NCI-H2196 treated with DMSO at 0.1 percent for 48 hours (cell line): ENCODE data around the gene RET.
"Not testable (repeated sequence)": the region's sequence is repeated elsewhere in the genome, so short reads cannot be mapped to it uniquely, and the experiment has no call there.

Experiments
- DNase-seq: peaks from one replicate; lab custom pipeline; 2025; ENCODE audit not compliant: unreplicated experiment; lab: John Stamatoyannopoulos, UW

Gene RET

DNA sequence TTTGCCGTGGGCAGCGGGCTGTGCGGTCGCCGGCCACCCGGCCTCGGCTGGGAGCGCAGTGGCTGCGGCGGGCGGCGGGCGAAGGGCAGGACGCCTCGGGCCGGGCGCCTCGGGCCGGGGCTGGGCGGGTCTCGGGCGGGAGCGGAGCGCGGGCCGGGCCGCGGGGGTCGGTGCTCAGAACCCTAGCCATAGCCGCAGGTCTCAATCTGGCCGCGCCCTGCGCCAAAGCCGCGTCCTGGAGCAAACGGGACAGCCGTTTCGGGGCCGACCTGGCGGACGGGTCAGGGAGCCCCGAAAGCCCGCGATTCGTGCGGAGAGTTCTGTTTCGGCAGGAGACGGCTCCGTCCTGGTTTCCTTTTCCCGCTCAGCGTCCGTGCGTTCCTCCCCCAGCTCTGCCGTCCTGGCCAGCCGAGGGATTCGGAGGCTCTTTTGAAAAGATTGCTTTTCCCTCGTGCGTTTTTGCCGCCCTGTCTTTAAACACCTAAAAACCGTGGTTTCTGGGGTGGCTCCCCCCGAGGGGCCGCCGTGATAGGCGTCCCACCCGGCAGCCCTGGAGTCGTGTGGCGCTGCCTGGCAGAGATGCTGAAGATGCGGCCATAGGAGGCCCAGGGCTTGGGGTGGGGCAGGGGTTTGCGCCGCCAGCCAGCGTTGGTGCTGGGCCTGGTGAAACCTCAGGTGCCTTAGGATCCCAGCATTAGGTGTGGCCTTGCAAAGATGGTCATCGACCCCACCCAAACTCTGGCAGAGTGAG lies 727 bp downstream of the RET start:
- DNase-seq: no peak

DNA sequence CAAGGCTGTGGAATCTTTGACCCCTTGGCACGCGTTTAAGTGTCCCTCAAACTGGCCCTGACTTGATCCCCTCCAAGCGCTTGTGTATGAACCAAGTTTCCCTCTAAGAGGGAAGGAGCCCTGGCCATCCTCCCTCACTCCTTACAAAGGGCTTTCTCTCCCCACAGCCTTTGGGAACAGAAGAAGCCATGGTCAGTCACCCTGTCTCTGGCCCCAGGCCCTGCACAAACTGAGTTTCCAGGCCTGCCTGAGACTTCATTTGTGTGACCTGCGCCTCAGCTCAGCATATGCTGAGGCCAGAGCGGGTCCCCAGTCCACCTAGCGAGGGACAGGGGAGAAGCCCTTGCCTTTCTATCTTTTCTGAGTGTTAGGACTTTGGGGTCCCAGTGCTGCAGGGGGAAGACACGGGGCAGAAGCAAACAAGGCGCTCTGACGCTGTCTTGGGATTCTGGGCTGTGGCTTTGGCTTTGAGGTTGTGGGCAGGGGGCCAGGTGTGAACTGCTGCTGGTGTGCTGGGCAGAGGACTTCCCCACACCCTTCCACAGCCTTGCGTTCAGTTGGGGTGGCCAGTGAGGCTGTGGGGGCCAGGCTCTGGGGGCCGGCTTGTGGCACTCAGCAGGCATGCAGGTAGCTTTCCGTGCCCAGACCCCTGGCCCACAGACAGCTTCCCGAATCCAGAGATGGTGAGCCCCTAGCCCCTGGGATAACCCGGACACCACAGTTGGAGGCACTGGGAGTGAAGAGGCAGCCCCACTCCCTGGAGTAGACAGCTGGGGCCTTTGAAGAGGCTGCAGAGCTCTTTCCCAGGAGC lies 1.5 kb downstream of the RET start:
- DNase-seq: no peak

DNA sequence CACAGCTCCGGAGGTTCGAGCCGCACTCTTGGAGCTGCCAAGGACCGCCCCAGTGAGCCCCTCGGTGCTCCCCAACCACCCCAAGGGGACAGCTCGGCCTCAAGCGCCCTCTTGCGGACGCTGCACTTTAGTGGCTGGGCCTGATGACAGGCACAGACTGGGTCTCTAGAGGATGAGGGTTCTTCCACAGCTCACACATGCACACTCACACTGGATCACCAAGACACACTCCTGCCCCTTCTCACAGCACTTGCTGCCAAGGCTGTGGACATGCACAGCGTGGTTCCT lies 2.1 kb downstream of the RET start:
- DNase-seq: no peak

DNA sequence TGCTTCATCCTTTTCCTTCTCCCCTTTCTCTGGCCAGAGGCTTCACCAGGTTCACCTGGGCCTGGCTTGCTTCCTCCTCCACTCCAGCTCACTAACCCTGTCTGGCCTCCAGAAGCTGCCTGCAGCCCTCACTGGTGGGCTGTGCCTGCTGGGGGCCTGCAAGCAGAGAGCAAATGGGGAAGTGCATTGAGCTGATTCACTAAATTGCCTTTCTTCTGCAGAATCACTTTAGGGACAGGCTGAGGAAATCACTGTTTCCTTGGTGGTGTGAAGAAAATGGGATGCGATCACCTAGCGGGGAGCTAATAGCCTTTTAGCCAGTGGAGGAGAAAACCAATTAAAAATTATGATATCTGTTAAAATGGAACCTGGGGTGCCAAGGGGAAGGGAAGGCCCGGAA lies 3.0 kb downstream of the RET start:
- DNase-seq: no peak

DNA sequence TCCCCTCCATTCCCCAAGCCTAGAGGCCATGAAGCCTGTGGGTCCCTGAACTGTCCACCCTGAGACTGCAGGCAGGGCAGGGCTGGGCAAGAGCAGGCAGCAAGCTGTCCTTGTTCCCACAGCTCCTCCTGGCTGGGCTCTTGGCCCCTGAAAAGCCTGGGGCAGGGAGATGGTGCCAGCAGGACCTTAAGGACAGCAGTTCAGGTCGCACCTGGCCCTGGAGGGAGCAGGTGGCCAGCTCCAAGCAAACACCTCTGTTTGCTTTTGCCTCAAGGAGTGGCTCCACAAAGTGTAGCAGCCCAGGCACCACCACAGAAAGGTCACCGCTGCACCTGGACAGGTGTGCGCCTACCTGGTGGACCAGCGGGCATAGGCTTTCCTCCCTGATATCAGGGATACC lies 5.2 kb downstream of the RET start:
- DNase-seq: peak; percentile 47

DNA sequence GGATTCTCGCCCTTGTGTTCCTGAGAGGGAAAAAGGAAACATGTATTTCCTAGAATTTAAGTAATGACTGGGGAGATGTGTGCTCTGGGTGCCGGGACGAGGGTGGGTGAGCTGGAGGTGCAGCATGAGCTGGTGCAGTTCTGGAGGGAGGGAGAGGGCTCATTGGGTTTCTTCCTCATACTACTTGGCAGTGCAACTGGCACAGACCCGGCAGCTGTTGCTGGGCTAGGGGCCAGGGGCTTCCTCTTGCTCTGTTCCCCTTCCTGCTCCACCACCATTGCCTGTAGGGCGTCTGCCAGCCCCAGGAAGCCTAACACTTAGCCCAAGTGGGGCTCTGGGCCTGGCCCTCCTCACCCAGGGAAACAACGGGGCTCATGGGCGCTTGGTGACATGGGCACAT lies 5.9 kb downstream of the RET start:
- peak; percentile 6 for DNase-seq

DNA sequence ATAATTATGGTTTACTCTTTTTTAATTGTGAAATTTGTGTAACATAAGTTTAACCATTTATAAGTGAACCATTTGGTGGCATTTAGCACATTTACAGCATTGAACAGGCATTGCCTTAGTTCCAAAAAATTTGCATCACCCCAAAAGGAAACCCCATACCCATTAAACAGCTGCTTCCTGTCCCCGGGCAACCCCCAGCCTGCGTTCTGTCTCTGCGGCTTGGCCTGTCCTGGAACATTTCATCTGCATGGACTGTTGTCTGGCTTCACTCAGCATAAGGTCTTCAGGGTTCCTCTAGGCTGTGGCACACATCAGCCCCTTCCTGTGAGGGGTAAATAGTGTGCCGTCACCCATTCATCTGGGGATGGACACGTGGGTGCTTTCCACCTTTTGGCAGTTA lies 6.9 kb downstream of the RET start:
- no peak for DNase-seq

DNA sequence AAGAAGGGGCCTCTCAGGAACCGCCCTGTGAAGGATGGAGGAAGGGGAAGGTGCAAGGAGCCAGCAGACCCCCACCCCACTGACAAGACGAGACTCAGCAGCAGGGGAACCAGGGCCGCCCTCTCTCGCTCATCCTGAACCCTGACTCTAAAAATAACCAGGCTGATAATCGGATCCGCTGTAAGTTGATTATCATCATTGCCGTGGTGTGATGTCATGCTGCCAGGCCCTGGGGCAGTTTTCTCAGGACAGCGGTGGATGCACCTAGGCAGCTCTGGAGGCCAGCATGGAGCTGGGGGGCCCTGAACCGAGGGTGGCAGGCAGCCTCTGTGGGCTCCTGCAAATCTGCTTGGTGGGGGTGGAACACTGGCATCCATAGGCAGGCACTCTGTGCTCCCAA lies 7.9 kb downstream of the RET start:
- no peak for DNase-seq

DNA sequence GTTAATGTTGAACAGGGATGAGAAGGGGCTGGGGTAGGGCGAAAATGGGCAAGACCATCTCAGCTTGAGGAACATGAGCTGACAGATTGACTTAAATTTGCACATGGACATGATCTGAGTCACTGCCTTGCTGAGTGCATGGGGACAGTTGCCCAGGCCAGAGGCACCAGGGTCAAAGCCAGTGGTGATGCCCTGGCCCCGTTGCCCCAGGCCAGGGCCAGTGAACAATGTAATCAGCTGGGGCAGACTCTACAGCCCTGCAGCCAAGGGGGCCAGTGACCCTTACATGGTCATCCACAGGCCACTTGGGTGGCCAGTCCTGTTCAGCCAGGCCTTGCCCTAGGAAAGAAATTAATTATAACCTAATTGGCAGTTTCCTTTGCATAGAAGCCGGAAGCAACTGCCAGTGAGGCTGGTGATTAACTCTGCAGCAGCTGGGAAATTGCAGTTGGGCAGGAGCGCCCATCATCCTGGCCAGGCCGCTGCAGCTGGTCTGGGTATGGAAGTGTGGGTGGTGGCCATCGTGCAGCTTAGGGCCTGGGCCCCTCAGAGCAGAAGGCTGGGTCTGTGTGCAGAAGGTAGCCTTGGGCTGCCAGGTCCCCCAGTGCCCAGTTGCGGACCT lies 9.6 kb downstream of the RET start:
- DNase-seq: no peak

DNA sequence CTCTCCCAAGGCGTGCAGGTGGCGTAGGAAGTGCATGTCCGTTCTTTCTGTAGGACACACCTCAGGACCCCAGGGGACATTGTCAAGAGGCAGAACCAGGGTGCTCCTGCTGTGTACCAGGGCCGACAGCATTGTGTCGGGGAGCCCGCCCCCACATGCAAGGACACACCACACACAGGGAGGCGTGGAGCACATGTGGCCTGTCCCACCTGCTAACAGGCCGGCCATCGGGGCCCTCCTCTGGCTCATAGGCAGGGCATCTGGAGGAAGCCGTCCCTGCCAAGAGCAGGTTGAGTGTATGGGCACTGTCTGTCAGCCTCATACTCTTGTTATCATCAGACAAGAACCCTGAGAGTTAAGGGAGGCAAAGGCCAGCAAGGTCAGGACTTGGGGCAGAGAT lies 12.7 kb downstream of the RET start:
- no peak for DNase-seq

DNA sequence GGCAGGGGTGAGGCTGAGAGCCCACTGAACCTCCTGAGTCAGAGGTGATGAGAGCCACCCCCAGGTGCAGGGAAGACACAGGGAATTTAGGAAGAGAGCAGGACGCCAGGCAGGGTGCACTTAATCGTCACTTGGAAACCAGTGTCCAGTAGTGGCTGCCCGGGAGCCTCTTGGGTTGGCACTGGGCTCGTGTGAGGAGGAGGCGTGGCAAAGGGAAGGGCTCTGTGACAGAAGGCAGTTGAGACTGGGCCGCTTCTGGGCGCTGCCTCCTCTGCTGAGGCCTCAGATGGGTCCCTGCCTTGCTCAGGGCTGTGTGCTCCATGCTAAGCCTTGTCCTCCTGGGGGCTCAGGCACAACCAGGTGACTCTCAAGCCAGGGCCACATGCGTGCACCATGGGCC lies 13.3 kb downstream of the RET start:
- DNase-seq: no peak

DNA sequence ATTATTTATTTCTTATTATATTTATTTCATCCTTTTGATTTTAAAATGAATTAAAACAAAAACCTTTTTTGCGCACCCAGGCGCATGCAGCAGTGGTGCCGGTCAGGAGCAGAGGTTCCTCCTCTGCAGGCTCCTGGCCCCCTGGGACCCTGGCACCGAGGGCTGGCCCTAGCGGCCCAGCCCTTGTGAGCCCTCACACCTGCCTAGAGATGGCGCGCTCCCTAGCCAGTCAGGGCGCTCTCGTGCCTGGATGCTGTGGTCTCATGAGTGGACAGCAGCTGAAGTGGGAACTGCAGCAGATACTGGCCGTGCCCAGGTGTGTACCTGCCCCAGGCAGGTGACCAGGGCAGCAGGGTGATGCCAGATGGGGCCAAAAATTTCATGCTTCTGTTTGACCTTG lies 13.8 kb downstream of the RET start:
- no peak for DNase-seq

DNA sequence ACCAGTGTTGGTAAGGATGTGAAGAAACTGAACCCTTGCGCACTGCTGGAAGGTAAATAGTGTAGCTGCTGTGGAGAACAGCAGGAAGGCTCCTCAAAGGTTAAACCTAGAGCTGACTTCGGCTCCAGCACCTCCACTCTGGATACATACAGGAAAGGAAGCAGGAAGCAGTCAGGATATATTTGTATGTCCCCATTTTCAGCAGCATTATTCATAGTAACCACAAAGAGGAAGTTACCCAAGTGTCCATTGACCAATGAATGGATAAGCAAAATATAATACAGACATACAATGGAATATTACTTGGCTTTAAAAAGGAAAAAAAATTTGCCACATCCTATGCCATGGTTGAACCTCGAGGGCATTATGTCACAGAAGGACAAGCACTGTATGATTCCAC lies 15.0 kb downstream of the RET start:
- DNase-seq: no peak

DNA sequence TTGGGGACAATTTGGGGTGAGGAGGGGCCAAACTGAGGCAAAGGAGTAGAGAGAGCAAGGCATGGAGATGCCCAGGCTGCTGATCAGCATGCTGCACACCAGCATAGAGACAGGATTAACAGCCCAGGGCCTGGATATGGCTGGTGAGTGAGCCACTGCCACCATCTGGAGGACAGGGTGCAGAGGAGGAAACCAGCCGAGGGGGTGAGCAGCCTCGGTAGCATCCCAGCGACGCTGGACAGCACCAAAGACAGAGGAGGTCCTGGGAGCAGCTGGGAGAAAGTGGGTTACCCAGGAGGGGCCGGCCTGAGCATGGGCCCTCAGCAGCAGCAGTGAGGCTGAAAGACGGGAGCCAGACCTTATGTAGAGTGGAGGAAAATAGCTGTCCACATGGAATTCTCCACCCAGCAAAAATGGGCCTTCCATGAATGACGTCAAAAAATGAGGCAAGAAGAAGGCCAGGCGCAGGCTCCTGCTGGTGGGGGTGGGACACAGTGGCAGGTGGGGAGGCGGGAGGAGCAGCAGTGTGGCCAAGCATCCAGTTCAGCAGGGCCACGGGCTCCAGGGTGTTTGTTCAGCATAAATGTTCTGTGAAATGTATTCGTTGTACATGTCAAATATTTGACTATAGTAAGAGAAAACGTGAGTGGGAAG lies 16.7 kb downstream of the RET start:
- no peak for DNase-seq

DNA sequence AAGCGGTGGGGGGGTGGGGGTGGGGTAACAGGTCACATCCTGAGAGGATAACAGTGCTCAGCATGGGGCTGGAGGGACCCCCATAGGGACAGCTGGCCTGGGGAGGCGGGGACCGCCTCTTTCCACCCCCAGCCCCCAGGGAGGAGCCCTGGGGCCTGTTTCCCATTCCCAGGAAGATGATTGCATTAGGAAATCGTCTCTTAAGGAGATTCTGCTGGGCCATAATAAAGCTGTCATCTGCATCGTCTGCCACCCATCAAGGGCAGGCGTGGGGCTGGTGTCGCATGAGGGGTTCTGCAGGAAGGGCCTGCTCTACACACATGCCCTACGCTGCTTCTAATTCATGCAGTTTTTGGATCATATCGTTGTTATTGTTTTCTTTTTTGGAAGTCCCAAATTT lies 17.2 kb downstream of the RET start:
- DNase-seq: no peak

DNA sequence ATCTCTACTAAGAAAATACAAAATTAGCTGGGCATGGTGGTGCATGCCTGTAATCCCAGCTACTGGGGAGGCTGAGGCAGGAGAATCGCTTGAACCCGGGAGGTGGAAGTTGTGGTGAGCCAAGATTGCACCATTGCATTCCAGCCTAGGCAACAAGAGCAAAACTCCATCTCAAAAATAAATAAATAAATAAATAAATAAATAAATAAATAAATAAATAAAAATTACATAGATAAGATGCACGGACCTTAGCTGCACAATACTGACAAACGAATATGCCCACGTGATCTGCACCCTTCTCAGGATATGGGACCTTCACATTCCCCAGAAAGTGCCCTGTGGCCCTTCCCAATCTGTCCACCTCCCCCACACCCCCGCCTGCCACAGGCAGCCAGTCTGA lies 22.5 kb downstream of the RET start:
- not testable (repeated sequence) for DNase-seq

DNA sequence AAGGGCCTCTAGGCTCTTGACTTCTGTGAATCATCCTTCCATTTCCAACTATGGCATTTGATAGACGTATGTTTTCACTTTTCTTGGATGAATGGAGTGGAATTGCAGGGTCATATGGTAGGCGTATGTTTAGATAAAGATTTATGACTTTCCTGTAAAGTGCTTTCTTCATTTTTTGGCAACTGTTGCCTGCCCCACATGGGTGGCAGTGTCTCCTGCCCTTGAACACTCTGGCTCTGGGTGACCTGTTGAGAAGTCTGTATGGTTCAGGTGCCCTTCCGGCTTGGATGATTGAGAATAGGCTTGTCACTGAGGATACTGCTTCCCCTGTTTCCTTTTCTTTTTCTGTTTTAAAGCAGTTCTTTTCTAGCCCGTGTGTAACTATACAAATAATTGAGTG lies 23.1 kb downstream of the RET start:
- DNase-seq: no peak

DNA sequence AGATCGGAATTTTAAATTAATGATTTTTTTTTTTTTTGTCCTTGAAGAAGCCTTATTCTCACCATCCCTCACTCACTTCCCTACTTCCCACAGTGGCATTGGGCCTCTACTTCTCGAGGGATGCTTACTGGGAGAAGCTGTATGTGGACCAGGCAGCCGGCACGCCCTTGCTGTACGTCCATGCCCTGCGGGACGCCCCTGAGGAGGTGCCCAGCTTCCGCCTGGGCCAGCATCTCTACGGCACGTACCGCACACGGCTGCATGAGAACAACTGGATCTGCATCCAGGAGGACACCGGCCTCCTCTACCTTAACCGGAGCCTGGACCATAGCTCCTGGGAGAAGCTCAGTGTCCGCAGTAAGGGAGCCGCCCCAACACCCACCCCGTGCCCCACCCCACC lies 23.5 kb downstream of the RET start:
- no peak for DNase-seq

DNA sequence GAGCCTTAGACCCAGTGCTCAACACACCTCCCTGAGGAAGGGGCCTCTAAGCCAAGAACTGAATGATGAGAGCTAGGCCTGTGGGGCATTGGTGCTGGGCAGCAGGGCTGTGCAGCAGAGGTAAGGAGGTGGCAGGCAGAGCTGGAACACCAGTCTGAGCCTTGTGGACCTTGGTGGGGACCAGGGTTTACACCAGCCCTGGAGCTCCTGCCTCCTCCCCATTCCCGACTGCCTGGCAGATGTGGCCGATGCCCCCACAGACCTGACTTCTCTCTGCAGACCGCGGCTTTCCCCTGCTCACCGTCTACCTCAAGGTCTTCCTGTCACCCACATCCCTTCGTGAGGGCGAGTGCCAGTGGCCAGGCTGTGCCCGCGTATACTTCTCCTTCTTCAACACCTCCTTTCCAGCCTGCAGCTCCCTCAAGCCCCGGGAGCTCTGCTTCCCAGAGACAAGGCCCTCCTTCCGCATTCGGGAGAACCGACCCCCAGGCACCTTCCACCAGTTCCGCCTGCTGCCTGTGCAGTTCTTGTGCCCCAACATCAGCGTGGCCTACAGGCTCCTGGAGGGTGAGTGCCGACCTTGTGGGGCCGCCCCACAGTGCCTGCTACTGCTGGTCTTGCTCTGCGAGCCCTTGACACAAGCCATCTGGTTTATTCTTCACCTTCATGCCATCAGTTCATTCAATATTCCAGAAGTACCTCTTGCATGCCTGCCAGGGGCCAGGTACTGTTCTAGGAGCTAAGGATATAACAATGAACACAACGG lies 25.4 kb downstream of the RET start:
- no peak for DNase-seq

DNA sequence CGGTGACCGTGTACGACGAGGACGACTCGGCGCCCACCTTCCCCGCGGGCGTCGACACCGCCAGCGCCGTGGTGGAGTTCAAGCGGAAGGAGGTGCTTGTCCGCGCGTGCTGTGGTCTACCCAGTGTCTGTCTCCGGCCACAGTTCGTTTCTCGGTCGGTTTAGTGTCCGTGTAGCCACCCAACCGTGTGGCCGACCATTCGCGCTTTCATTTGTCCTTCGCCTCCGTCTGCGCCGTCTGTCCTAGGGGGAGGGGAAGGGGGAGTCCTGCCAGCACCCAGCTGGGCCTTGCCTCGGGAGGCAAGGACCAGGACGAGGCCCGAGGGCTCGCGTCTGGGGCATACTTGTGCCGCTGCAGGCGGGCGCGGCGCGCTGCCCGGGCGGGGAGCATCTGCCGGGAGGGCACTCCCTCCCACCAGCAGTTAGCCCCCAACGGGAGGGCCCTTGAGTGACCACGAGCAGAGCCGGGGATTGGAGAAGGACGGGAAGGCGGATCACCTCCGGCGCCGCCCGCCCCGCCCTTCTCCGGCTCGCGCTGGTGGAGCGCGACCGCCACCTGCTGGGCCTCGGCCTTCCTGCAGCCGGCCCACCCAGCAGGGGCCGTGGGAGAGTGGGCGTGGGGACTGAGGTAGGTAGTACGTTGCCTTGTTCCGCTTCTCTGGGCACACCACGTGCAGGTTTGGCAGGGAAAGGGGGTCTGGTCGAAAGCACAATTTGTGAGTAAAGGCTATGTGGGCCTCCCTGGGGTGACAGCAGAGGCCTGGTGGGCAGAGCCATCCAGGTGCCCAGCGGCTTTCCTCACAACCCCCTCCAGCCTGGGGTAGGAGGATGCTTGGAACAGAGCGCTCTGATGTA lies 28.5 kb downstream of the RET start:
- peak; percentile 54 for DNase-seq

DNA sequence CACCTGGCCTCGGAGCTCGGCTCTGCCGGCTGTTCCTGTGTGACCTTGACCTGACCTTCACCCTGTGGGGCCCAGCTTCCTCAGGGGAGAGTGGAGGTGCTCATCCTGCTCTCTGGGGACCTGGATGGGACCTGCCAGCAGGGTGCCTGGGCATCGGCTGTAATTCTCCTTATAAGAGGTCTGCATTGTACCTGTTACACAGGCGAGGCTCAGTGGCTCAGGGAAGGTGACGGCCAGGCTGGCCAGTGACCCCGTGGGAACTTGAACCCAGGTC lies 29.0 kb downstream of the RET start:
- no peak for DNase-seq
